Skin of body (tissue), 2 donors: Measurements from ENCODE around the gene TMEM116. TPM values are rescaled to one million over a fixed set of nuclear protein-coding genes. Genes with fewer than 3 reads are reported as not detected.
"Not testable (repeated sequence)": the region's sequence is repeated elsewhere in the genome, so short reads cannot be mapped to it uniquely, and the experiment has no call there.

ENCODE experiments used
- DNase-seq: peaks from one replicate; lab custom pipeline; 2025; lab: John Stamatoyannopoulos, UW
- total RNA-seq: library from RNA; depleted of rRNA; stranded (reverse); fragments of >200 nt; gene quantifications from one replicate; pipeline ENCODE4 v1.2.3, GENCODE V29; 2014

TMEM116 gene
- total RNA-seq, 1 donor from 2014 or later: 18.7 TPM

DNA sequence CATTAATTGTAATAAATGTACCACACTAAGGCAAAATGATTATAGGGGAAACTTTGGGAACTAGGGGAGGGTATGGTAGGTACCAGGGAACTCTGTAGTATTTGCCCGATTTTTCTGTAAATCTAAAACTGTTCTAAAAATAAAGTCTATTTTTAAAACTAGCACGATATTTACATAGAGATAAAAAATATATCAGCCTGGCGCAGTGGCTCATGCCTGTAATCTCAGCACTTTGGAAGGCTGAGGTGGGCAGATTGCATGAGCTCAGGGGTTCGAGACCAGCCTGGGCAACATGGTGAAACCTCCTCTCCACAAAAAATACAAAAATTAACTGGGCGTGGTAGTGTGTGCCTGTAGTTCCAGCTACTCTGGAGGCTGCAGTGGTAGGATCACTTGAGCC, 32.4 kb downstream of the TMEM116 start:
- DNase-seq: no peak

- no peak for DNase-seq
These were observed 34.4 kb downstream of the TMEM116 start for GRCh38 chr12:111978545-111978944.

DNA sequence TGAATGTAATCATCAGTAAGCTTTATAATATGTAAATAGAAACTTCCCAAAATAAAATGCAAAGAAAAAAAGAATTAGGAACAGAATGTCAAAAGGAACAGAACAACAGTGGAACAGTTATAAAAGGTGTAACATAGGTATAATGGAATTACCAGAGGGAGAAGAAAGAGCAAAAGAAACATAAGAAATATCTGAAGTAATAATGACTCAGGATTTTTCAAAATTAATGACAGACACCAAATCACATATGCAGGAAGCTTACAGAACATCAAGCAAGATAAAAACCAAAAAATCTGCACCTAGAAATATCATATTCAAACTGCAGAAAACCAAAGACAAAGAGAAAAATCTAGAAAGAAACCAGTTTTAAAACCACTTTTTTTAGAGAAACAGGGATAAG, 36.1 kb downstream of the TMEM116 start:
- DNase-seq: no peak

DNA sequence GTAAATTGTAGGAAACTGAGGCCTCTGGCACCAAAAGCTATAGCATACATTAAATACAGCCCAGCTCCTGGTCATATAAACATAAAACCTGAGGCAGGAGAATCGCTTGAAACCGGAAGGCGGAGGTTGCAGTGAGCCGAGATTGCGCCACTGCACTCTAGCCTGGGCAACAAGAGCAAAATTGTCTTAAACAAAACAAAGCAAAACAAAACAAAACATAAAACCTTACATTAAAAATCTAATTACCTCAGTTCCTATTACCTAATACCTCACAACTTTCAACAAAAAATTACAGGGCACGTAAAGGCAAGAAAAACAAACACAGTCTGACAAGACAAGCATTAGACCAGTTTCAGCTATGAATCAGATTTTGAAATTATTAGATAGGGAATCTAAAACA, 36.7 kb downstream of the TMEM116 start:
- no peak for DNase-seq

DNA sequence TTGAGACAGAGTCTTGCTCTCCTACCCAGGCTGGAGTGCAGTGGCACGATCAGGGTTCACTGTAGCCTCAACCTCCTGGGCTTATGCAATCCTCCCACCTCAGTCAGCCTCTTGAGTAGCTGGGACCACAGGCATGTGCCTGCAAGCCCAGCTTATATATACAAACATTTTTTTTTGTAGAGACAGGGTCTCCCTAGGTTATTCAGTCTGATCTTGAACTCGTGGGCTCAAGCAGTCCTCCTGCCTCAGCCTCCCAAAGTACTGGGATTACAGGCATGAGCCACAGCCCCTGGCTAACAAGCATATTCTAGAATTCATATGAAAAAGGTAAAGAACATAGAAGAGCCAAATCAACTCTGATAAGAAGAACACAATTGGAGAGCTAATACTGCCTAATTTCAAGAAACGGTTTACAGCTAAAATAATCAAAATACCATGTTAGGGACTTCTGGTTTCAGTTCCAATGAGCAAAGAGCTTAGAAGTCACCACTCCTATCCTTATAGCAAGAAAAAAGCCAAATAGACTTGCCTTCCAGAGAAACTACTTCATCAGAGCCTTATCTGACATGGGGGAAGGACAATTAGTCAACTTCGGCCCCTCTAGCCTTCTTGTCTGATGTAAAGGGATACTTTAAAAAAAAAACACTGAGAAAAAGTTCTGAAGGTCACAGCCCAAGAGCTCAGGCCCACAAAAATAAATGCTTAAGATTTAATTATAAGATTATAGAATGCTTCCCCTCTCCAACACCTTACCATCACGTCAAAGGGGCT, 37.6 kb downstream of the TMEM116 start:
- no peak for DNase-seq

GRCh38 chr12:111971800-111972199, 41.2 kb downstream of the TMEM116 start:
- no peak for DNase-seq

DNA sequence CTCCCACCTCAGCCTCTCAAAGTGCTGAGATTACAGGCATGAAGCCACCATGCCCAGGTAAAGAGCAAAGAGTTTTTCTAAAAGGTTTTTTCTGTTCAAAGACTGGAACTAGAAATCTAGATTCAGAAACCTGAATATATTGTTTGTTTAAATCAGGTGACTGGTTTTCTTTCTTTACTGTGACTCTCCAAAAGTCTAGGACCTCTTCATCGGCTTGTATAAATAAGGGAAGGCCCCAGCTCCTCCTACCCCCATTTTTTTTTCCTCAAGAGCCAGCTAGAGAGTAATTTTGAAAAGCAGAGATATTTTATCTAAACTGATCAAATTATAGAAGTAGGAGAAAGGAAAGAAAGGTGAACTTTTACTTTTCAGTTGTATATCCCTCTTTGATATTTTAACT, 48.0 kb downstream of the TMEM116 start:
- DNase-seq: no peak

DNA sequence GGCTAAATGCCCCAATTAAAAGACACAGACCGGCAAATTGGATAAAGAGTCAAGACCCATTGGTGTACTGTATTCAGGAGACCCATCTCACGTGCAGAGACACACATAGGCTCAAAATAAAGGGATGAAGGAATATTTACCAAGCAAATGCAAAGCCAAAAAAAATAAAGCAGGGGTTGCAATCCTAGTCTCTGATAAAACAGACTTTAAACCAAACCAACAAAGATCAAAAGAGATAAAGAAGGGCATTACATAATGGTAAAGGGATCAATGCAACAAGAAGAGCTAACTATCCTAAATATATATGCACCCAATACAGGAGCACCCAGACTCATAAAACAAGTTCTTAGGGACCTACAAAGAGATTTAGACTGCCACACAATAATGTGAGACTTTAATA, 53.4 kb downstream of the TMEM116 start:
- not testable (repeated sequence) for DNase-seq

DNA sequence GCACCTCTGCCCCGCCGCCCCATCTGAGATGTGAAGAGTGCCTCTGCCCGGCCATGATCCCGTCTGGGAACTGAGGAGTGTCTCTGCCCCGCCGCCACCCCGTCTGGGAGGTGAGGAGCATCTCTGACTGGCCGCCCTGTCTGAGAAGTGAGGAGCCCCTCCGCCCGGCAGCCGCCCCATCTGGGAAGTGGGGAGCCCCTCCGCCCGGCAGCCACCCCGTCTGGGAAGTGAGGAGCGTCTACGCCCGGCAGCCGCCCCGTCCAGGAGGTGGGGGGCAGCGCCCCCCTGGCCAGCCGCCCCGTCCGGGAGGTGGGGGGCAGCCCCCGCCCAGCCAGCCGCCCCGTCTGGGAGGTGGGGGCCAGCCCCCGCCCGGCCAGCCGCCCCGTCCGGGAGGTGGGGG, 55.7 kb downstream of the TMEM116 start:
- not testable (repeated sequence) for DNase-seq

- no peak for DNase-seq
These were observed 58.0 kb downstream of the TMEM116 start for GRCh38 chr12:111954969-111955368.

GRCh38 chr12:111953455-111953854, 59.5 kb downstream of the TMEM116 start:
- DNase-seq: no peak

DNA sequence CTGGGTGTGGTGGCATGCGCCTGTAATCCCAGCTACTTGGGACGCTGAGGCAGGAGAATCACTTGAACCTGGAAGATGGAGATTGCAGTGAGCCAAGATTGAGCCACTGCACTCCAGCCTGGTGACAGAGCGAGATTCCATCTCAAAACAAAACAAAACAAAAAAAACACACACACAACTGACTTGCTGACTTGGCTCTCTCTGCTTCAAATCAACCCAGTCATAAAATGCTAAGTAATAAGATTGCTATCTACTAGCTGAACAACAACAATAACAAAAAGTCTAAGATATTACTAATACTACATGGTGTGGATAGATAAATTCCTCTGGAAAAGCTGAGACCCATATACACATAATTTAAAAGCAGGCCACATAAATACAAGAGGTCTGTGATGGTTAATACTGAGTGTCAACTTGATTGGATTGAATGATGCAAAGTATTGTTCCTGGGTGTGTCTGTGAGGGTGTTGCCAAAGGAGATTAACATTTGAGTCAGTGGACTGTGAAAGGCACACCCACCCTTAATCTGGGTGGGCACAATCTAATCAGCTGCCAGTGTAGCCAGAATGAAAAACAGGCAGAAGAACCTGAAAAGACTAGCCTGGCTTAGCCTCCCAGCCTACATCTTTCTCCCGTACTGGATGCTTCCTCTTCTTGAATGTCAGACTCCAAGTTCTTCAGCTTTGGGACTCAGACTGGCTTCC, 60.7 kb downstream of the TMEM116 start:
- not testable (repeated sequence) for DNase-seq

DNA sequence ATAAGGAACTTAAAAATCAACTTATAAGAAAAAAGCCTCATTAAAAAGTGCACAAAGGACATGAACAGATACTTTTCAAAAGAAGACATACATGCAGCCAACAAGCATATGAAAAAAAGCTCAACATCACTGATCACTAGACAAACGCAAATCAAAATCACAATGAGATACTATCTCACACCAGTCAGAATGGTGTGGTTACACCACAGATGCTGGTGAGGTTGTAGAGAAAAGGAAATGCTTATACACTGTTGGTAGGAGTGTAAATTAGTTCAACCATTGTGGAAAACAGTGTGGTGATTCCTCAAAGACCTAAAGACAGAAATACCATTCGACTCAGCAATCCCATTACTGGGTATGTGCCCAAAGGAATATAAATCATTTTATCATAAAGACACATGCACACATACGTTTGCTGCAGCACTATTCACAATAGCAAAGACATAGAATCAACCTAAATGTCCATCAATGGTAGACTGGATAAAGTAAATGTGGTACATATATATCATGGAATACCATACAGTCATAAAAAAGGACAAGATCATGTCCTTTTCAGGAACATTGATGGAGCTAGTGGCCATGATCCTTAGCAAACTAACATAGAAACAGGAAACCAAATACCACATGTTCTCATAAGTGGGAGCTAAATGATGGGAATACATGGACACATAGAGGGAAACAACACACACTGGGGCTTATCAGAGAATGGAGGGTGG, 61.8 kb downstream of the TMEM116 start:
- DNase-seq: not testable (repeated sequence)

- no peak for DNase-seq
These were observed 69.0 kb downstream of the TMEM116 start for GRCh38 chr12:111943929-111944328.

DNA sequence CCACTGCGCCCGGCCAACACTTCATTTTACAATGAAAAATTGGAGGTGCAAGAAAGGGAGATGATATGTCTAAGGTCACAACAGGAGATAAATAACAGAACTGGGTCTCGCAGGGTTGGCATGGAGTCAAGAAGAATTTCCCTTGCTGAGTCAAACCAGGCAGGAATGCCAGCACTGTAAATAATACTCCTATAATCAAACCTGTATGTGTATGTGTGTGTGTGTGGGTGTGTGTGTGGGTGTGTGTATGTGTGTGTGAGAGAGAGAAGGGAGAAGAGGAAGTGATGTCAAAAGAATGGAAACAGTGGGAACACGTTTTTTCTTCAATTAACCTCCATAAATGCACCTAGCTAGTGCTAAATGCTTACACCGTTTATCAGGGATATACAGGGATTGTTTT, 70.4 kb downstream of the TMEM116 start:
- DNase-seq: no peak

- no peak for DNase-seq
These were observed 75.5 kb downstream of the TMEM116 start for GRCh38 chr12:111937429-111937828.

DNA sequence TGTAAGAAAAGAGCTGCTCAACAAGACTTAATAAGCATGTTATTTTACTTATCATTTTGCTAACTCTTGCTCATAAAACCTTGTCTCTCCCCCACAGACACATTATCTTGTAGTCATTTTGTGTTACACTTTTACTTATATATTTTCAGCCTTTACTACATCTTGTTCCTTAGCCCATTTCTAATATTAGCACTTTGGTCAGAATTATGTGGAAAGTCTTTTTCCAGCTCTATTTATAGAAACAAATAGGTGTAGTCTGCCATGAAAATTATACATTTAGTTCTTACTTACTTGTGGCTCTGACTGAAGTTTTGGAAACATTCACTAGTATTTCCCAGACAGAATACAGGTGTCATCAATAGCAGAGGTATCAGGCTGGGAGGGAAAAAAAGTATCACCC, 76.1 kb downstream of the TMEM116 start:
- no peak for DNase-seq

GRCh38 chr12:111932241-111932640, 80.7 kb downstream of the TMEM116 start:
- no peak for DNase-seq

DNA sequence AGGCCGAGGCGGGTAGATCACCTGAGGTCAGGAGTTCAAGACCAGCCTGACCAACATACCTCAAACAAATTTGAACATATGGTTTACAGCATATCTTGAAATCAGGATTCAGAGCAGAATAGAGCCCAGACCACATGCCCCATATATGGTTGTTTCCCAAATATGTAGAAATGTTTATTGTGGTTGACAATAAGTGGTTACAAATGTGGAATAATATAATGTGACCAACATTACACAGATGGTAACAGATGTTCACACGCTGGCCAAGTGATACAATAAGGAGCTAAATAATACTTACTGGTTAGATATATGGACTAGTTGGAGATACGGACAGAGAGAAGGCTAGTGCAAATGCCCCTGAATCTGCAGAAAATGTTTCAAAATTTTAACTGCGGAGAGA, 85.6 kb downstream of the TMEM116 start:
- no peak for DNase-seq

- no peak for DNase-seq
These were observed 86.3 kb downstream of the TMEM116 start for GRCh38 chr12:111926631-111927030.

- DNase-seq: no peak
These were observed 87.8 kb downstream of the TMEM116 start for GRCh38 chr12:111925171-111925570.

DNA sequence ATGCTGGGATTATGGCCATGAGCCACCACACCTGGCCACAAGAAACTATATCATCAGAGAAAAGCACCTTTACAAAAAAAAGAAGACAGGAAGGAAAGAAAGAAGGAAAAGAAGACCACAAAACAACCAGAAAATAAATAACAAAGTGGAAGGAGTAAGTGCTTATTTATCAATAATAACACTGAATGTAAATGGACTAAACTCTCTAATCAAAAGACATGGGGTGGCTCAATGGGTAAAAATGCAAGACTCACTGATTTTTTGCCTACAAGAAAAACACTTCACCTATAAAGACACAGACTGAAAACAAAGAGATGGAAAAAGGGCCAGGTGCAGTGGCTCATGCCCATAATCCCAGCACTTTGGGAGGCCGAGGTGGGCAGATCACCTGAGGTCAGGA, 105.2 kb downstream of the TMEM116 start:
- DNase-seq: no peak
